Measurements from ENCODE around the gene EXOC4. TPM values are rescaled to one million over a fixed set of nuclear protein-coding genes. Genes with fewer than 3 reads are reported as not detected.

Gene EXOC4
- total RNA-seq, 1 experiment from 2014 or later: 75.8 TPM

GRCh38 chr7:133975130-133975529 is 722.3 kb downstream of the EXOC4 start:
- H4K8ac ChIP-seq (replicated peaks; ENCODE audit: insufficient read length, low read depth, low read length): no peak overlapping the region
- H3K9me3 Mint-ChIP-seq: no peaks in the 10 kb centered on the region; a peak in 1 of 5 replicates
- H2BK120ac ChIP-seq (ENCODE audit: low read depth, low read length, poor library complexity, severe bottlenecking): no peak overlapping the region
- no peak overlapping the region for H2BK12ac ChIP-seq (ENCODE audit: insufficient read length, low read depth, low read length)
- H3K27me3 ChIP-seq (ENCODE audit: insufficient read depth, low read length): no peaks in the 10 kb centered on the region
- H3K4me2 ChIP-seq (ENCODE audit: insufficient read depth, insufficient read length, low read length): no peak overlapping the region
- no peak overlapping the region for H3T11ph ChIP-seq (ENCODE audit: low read length)
- H4K5ac ChIP-seq (ENCODE audit: insufficient read length, low read depth, low read length): no peak overlapping the region
- no peaks in the 10 kb centered on the region for H3K23me2 ChIP-seq (ENCODE audit: insufficient read length, low read depth, low read length, poor library complexity, severe bottlenecking)
- H2BK20ac ChIP-seq (ENCODE audit: low read depth, low read length, poor library complexity, severe bottlenecking): no peak overlapping the region
- H3K27ac ChIP-seq (ENCODE audit: insufficient read length, low read depth, low read length): no peak overlapping the region
- H3K4ac ChIP-seq (ENCODE audit: low read depth, low read length): no peak overlapping the region
- peaks cover 17 to 26% of the 10 kb centered on the region in 2 experiments for H3K4me1 Mint-ChIP-seq
- no peak for TF ChIP-seq CTCF (conservative IDR thresholded peaks at IDR 0.05)
- no peak overlapping the region for H4K91ac ChIP-seq (ENCODE audit: insufficient read length, low read depth, low read length)
- H3K14ac ChIP-seq (ENCODE audit: insufficient read depth, low read length): no peak overlapping the region
- no peak overlapping the region for H2BK5ac ChIP-seq (ENCODE audit: insufficient read length, low read length)
- no peaks in the 10 kb centered on the region for H4K20me1 ChIP-seq (ENCODE audit: control insufficient read depth, insufficient read depth, insufficient read length)
- no peak overlapping the region for H3K27ac Mint-ChIP-seq
- H3K36me3 Mint-ChIP-seq (ENCODE audit: insufficient read depth in 1 of 3, low read depth in 3 of 3): no peaks in the 10 kb centered on the region
- H2BK15ac ChIP-seq (ENCODE audit: low read depth, low read length): no peak overlapping the region
- no peak overlapping the region for H3K56ac ChIP-seq (ENCODE audit: insufficient read length, low read depth, low read length)
- no peaks in the 10 kb centered on the region for H3K79me1 ChIP-seq (ENCODE audit: insufficient read depth, low read depth, low read length, poor library complexity, severe bottlenecking)
- no peaks in the 10 kb centered on the region for H3K9me3 ChIP-seq (ENCODE audit: control insufficient read depth, low read depth, low read length)
- H3K27me3 Mint-ChIP-seq (ENCODE audit: low read depth): no peaks in the 10 kb centered on the region
- H3K23ac ChIP-seq (ENCODE audit: insufficient read length, low read depth, low read length): no peak overlapping the region
- no peaks in the 10 kb centered on the region; the same call in 1 of the 2 replicates for H3K4me1 ChIP-seq (ENCODE audit: insufficient read depth, low read length)
- no peak overlapping the region for H3K9ac ChIP-seq (ENCODE audit: extremely low read depth, insufficient read length, low read length)
- no peak overlapping the region for H3K4me3 Mint-ChIP-seq
- no peak for DNase-seq
- H3K18ac ChIP-seq (ENCODE audit: insufficient read length, low read depth, low read length): no peak overlapping the region
- no peak overlapping the region for H2AK5ac ChIP-seq (ENCODE audit: insufficient read length, low read length)
- no peaks in the 10 kb centered on the region for H3K79me2 ChIP-seq (ENCODE audit: insufficient read depth, low read length)
- no peak overlapping the region for H2AFZ ChIP-seq (ENCODE audit: low read length)
